NCI-H1105 treated with DMSO at 0.1 percent for 48 hours (cell line): ENCODE results near the gene ABT1.

Experiments used
- DNase-seq: peaks from one replicate; lab custom pipeline; 2025; lab: John Stamatoyannopoulos, UW

The ABT1 gene

DNA sequence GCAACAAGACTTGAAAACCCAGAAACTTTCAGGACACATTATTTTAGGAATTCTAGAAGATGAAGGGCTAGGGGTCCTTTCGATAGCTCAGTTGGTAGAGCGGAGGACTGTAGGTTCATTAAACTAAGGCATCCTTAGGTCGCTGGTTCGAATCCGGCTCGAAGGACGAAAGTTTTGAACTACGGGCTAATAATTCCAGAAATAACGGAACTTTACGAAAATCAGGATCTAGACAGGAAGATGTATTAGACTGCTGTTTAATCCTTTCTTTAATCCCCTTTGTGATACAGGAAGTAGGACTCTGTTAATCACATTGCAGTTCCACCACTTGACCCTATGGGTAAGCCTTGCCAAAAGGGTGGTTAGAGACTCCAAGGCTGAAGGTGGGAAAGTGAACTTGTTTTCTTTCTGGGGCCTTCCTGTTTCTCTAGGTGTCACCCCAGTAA is 21.2 kb upstream of the ABT1 start:
- DNase-seq, result no peak

DNA sequence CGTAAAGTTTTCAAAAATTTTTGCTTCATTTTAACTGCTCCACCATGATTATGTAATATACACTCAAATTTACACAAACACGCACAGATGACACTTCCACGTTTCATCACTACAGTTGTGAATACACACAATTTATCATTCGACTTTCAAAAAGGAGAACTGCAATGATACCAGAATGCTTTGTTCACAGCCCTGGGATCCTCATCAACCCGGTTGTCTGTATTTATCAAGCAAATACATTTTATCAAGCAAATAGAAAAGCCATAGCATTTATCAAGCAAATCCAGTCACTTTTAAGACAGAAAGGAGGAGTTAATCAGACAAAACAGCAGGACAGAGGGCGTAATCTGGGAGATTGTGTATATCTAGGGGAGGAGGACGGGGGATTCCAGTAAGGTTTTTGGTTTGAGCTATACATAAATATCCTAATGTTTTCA is 20.3 kb upstream of the ABT1 start:
- DNase-seq, result no peak

GRCh38 chr6:26576929-26577719 is 19.6 kb upstream of the ABT1 start:
- DNase-seq, result no peak

DNA sequence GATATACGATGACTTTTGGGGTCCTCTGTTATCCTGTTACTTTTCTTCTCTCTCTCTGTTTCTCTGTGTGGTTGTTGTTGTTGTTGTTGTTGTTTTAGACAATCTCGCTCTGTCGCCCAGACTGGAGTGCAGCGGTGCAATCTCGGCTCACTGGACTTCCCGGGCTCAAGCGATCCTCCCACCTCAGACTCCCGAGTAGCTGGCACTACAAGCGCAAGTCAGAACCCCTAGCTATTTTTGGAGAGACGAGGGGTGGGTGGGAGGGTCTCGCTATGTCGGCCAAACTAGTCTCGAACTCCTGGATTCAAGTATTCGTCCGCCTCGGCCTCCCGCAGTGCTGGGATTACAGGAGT is 19.1 kb upstream of the ABT1 start:
- DNase-seq, result no peak

DNA sequence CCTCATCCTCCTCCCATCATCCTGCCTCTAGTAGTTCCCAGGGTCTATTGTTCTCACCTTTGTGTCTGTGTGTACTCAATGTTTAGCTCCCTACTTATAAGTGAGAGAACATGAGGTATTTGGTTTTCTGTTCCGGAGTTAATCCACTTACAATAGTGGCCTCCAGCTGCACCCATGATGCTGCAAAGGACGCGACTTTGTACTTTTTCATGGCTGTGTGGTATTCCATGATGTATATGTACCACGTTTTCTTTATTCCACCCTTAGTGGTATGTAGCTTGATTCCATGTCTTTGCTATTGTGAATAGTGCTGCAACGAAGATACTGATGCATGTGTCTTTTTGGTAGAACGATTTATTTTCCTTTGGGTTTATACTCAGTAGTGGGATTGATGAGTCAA is 18.5 kb upstream of the ABT1 start:
- DNase-seq, result no peak

DNA sequence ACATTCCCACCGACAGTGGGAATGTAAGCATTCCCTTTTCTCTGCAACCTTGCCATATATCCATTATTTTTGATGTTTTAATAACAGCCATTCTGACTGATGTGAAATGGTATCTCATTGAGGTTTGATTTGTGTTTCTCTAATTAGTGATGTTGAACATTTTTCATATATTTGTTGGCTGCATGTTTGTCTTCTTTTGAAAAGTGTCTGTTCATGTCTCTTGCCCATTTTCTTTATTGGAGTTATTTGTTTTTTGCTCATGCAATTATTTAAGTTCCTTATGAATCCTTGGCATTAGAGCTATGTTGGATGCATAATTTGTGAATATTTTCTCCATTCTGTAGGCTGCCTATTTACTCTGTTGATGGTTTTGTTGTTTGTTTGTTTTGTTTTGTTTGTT is 18.0 kb upstream of the ABT1 start:
- DNase-seq, result no peak

- DNase-seq, result no peak
Measured at GRCh38 chr6:26581164-26581915, 15.4 kb upstream of the ABT1 start.

- no peak for DNase-seq
Measured at GRCh38 chr6:26588965-26589364, 7.8 kb upstream of the ABT1 start.

DNA sequence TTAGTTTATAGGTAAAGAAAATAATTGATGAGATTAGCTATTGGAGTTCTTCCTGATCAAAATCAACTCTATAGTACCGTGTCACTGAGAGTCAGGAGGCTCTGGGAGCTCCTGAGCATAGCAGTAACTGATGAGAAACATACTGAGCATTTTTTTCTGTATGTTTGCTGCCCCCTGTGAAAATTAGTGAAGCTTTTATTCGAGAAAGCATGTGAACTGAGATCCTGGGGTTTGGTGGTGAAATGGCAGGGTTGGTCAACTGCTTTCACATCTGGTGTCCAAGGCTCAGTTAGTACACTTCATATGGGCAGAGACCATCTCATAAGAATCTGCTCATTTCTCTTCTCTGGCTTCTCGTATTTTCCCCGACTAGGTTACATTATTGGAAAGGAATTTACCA is 4.1 kb upstream of the ABT1 start:
- no peak for DNase-seq

DNA sequence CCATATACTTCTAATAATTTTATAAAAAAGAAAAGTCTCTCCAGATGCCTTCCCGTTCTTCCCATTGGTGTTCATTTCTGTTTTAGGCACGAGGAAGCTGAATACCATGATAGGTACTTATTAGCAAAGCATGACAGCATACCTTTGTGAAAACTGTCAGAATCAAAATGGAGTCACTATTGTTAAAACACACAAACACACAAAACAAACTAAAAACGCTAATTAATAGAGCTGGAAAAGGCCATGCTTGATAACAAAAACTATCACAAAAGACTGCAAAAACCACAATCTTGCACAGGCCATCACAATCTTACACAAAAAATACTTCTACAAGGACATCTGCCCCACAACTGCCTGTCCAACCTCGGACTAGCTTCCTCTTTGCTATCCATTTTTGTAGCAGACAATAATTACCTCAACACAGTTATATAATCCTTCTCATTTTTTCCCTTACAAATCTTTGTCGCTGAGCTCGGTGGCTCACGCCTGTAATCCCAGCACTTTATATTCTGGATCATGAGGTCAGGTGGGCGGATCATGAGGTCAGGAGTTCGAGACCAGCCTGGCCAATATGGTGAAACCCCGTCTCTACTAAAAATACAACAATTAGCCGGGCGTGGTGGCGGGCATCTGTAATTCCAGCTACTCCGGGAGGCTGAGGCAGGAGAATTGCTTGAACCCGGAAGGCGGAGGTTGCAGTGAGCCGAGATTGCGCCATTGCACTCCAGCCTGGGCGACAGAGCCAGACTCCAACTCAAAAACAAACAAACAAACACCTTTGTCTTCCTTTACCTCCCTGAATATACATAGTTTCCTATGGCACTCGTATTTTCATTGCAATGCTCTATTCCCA is 3.2 kb upstream of the ABT1 start:
- DNase-seq, result no peak

- no peak for DNase-seq
Measured at GRCh38 chr6:26594131-26594498, 2.6 kb upstream of the ABT1 start.

DNA sequence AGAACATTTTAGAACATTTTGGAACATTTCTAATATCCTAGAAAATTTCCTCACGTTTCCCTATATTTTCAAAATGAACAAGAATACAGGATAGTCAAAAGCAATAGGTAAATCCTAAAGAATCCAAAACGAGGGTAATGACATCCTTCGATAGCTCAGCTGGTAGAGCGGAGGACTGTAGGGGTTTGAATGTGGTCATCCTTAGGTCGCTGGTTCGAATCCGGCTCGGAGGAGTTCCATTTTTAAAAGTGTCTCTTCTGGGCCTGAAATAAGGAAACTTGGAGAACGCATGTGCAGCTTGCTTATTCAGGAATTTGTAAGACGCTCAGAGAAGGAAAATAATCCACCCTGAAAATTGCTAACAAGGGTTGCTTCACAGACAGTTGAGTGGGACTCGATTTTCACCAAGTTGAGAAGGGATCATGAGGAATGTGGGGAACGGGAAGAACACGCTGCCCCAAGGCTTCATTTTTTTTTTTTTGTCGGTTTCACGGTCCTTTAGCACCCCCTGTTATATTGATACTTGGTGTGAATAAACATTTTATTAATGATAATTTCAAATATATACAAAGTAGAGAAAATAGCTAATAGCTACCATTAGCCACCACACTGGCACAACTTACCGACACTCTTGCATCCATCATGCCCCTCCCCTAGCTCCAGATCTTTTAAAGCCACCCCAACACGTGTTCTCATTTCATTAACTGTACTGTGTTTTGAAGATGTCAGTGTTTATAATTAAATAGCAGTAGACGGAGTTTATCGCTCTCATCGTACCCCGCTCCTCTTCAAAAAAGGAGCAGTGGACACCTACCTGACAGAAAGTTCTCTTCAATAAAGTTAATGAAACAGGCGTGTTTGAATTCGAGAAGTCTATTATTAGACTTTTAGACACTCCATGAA is 1.8 kb upstream of the ABT1 start:
- DNase-seq, result peak; percentile 6

DNA sequence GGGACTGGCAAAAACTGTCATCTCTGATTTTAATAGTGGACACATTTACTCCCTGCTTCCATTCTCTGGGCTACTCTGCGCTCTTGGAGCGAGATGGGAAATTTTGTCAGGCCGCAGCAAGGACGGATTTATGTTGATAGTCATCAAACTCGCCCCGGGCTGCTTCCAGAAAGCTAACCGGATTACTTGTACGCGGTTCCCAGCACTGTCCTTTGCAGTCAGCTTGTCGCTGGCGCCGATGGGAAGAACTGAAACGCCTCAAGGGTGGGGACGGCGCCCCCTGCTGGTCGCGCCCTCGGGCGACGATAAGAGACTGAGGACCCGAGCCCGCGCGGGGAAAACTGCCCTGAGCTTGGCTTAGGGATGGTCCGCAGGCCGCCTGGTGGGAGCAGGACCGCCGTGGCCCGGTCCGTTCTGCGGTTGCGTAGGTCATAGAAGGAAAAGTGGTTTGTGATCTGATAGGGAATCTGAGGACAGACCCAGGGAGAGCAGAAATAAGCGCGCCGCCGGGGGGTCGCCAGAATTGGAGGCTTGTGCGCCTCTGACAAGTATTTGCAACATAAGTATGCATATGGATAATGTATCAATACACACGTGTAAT is 984 bp upstream of the ABT1 start:
- peak; percentile 89 for DNase-seq

- DNase-seq, result no peak
Measured at GRCh38 chr6:26597389-26597766, 625 bp downstream of the ABT1 start.

- DNase-seq, result peak; percentile 18
Measured at GRCh38 chr6:26597821-26598220, 1.1 kb downstream of the ABT1 start.

DNA sequence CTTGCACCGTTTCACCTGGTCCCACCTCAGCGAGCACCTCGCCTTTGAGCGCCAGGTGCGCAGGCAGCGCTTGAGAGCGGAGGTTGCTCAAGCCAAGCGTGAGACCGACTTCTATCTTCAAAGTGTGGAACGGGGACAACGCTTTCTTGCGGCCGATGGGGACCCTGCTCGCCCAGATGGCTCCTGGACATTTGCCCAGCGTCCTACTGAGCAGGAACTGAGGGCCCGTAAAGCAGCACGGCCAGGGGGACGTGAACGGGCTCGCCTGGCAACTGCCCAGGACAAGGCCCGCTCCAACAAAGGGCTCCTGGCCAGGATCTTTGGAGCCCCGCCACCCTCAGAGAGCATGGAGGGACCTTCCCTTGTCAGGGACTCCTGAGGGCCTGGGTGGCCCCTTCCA is 1.5 kb downstream of the ABT1 start:
- DNase-seq, result peak; percentile 23

DNA sequence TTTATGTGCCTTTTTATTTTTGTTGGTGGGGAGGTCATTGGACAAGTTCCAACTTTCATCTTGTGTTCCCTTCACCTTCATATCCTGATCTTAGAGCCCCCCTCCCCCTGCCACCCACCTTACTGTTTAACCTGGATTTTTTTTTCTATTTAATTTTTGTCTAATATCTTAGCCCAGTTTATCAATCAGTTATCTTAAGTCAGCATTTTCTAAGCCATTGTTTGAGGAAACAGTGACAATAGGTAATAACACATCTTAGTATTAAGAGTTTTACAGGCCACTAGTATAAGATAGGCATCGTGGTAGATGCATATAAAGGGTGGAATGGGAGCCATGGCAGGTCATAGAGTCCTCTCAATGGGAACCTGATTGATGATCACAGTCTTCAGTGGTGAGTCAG is 2.4 kb downstream of the ABT1 start:
- DNase-seq, result no peak

- no peak for DNase-seq
Measured at GRCh38 chr6:26599591-26599990, 2.8 kb downstream of the ABT1 start.

DNA sequence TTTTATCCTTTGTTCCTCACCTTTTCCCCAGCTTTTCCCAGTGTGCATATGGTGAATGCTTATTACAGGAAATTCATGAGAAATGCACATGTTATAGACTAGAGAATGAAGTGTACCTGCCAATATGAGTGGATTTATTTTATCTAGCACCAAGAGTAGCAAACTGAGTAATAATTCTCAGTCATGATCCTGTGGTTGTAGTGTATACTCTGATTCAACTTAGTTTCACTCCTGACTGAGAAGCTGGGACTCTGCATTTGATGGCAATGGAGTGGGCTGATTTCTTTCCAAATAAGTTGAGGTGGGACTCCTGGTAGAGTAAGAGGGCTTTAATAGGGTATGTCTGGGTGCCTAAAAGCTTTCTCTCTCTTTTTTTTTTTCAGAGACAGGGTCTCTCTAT is 4.0 kb downstream of the ABT1 start:
- DNase-seq, result no peak

GRCh38 chr6:26602262-26602661 is 5.5 kb downstream of the ABT1 start:
- DNase-seq, result no peak

- DNase-seq, result no peak
Measured at GRCh38 chr6:26604026-26604425, 7.3 kb downstream of the ABT1 start.
